Measurements from ENCODE around the gene HOXB9.
A peak's percentile ranks its signal among the peaks of the same experiment; 100 is the strongest.

The HOXB9 gene

GRCh38 chr17:48642059-48642842 lies 16.1 kb upstream of the HOXB9 start:
- WGBS: 9% methylated on average over 53 of the region's 58 CpGs
- no peaks in the 10 kb centered on the region for H3K9me3 ChIP-seq (ENCODE audit: control insufficient read depth, low read length)

GRCh38 chr17:48641541-48642058 lies 15.4 kb upstream of the HOXB9 start:
- Histone ChIP-seq H3K9me3 (ENCODE audit: control insufficient read depth, low read length) (no peaks in the 10 kb centered on the region), H3K4ac (ENCODE audit: low read depth in 1 of 2, low read length in 2 of 2) (peak overlapping the region; percentile 46 to 85), H4K8ac (ENCODE audit: low read length) (peak overlapping the region; percentile 59), H4K91ac (ENCODE audit: low read length) (peak overlapping the region; percentile 78), H3K14ac (ENCODE audit: low read length in 2 of 2) (peak overlapping the region in 1 of 2 experiments; percentile 96), H3K4me2 (ENCODE audit: low read length, poor library complexity, severe bottlenecking) (no peak overlapping the region), H3K27ac (ENCODE audit: low read length, poor library complexity, severe bottlenecking) (no peak overlapping the region), H3K79me1 (replicated peaks; ENCODE audit: low read length, poor library complexity, severe bottlenecking) (no peaks in the 10 kb centered on the region), H2BK120ac (ENCODE audit: low read depth, low read length) (peak overlapping the region; percentile 42), H2AK5ac (ENCODE audit: low read length, severe bottlenecking) (no peak overlapping the region), H2BK5ac (ENCODE audit: low read depth, low read length, poor library complexity, severe bottlenecking) (no peak overlapping the region), H2BK15ac (ENCODE audit: low read depth, poor library complexity, severe bottlenecking) (no peak overlapping the region), H3K23ac (ENCODE audit: low read length in 2 of 2) (peak overlapping the region in 1 of 2 experiments; percentile 76), H2BK12ac (ENCODE audit: low read length in 2 of 2) (peak overlapping the region in 1 of 2 experiments; percentile 83), H3K4me1 (ENCODE audit: control insufficient read depth, insufficient read depth, low read depth, low read length) (peaks cover 11% of the 10 kb centered on the region), H3K9ac (ENCODE audit: low read length) (no peak overlapping the region), H3K18ac (ENCODE audit: low read depth in 1 of 2, low read length in 2 of 2) (peak overlapping the region; percentile 7 to 89), H3K36me3 (ENCODE audit: control insufficient read depth in 1 of 2, insufficient read depth in 2 of 2, low read depth in 1 of 2, low read length in 2 of 2) (no peaks in the 10 kb centered on the region), H3K27me3 (ENCODE audit: control insufficient read depth in 1 of 2, insufficient read depth in 1 of 2, low read length in 2 of 2) (peaks cover 99 to 100% of the 10 kb centered on the region in 2 experiments), H2AFZ (ENCODE audit: low read depth, low read length) (no peak overlapping the region), H3K4me3 (ENCODE audit: insufficient read depth in 1 of 2, low read depth in 1 of 2, low read length in 2 of 2) (no peak overlapping the region)
- WGBS: 42% methylated on average over 19 of the region's 29 CpGs
- no peak for DNase-seq

More at GRCh38 chr17:48642059-48642842, 16.1 kb upstream of the HOXB9 start:
- Histone ChIP-seq H3K27ac (ENCODE audit: low read length, poor library complexity, severe bottlenecking) (no peak overlapping the region), H3K4ac (ENCODE audit: low read depth in 1 of 2, low read length in 2 of 2) (peak overlapping the region; percentile 85 to 91), H3K23ac (ENCODE audit: low read length in 2 of 2) (peak overlapping the region; percentile 21 to 76), H2AK5ac (ENCODE audit: low read length, severe bottlenecking) (no peak overlapping the region), H3K9ac (ENCODE audit: low read length) (no peak overlapping the region), H2BK15ac (ENCODE audit: low read depth, poor library complexity, severe bottlenecking) (peak overlapping the region; percentile 80), H3K4me1 (ENCODE audit: control insufficient read depth, insufficient read depth, low read depth, low read length) (peaks cover 15% of the 10 kb centered on the region), H4K91ac (ENCODE audit: low read length) (peak overlapping the region; percentile 96), H3K4me3 (ENCODE audit: insufficient read depth in 1 of 2, low read depth in 1 of 2, low read length in 2 of 2) (no peak overlapping the region), H3K14ac (ENCODE audit: low read length in 2 of 2) (peak overlapping the region in 1 of 2 experiments; percentile 96), H3K4me2 (ENCODE audit: low read length, poor library complexity, severe bottlenecking) (no peak overlapping the region), H3K27me3 (ENCODE audit: control insufficient read depth in 1 of 2, insufficient read depth in 1 of 2, low read length in 2 of 2) (peaks cover 98 to 99% of the 10 kb centered on the region in 2 experiments), H3K79me1 (replicated peaks; ENCODE audit: low read length, poor library complexity, severe bottlenecking) (no peaks in the 10 kb centered on the region), H2BK12ac (ENCODE audit: low read length in 2 of 2) (peak overlapping the region in 1 of 2 experiments; percentile 83), H2BK5ac (ENCODE audit: low read depth, low read length, poor library complexity, severe bottlenecking) (no peak overlapping the region), H3K18ac (ENCODE audit: low read depth in 1 of 2, low read length in 2 of 2) (peak overlapping the region; percentile 7 to 89), H4K8ac (ENCODE audit: low read length) (peak overlapping the region; percentile 59), H2BK120ac (ENCODE audit: low read depth, low read length) (peak overlapping the region; percentile 88), H3K36me3 (ENCODE audit: control insufficient read depth in 1 of 2, insufficient read depth in 2 of 2, low read depth in 1 of 2, low read length in 2 of 2) (no peaks in the 10 kb centered on the region), H2AFZ (ENCODE audit: low read depth, low read length) (peak overlapping the region; percentile 37)
- DNase-seq: peak; percentile 76

- no peak overlapping the region for H3K18ac ChIP-seq (ENCODE audit: low read depth in 1 of 2, low read length in 2 of 2)
- H3K4me1 ChIP-seq (ENCODE audit: control insufficient read depth, insufficient read depth, low read depth, low read length): peaks cover 4% of the 10 kb centered on the region
- H2BK5ac ChIP-seq (ENCODE audit: low read depth, low read length, poor library complexity, severe bottlenecking): no peak overlapping the region
- no peak overlapping the region for H3K23ac ChIP-seq (ENCODE audit: low read length in 2 of 2)
- H2AFZ ChIP-seq (ENCODE audit: low read depth, low read length): no peak overlapping the region
- no peak overlapping the region for H2AK5ac ChIP-seq (ENCODE audit: low read length, severe bottlenecking)
- H2BK15ac ChIP-seq (ENCODE audit: low read depth, poor library complexity, severe bottlenecking): no peak overlapping the region
- H2BK12ac ChIP-seq (ENCODE audit: low read length in 2 of 2): no peak overlapping the region
- H3K36me3 ChIP-seq (ENCODE audit: control insufficient read depth in 1 of 2, insufficient read depth in 2 of 2, low read depth in 1 of 2, low read length in 2 of 2): no peaks in the 10 kb centered on the region
- DNase-seq: no peak
- H4K8ac ChIP-seq (ENCODE audit: low read length): no peak overlapping the region
- H3K4me3 ChIP-seq (ENCODE audit: insufficient read depth in 1 of 2, low read depth in 1 of 2, low read length in 2 of 2): no peak overlapping the region
- no peak overlapping the region for H3K14ac ChIP-seq (ENCODE audit: low read length in 2 of 2)
- H4K91ac ChIP-seq (ENCODE audit: low read length): no peak overlapping the region
- no CpG with 5 or more reads among the region's 1 CpG for WGBS
- no peak overlapping the region for H3K4ac ChIP-seq (ENCODE audit: low read depth in 1 of 2, low read length in 2 of 2)
- no peaks in the 10 kb centered on the region for H3K79me1 ChIP-seq (replicated peaks; ENCODE audit: low read length, poor library complexity, severe bottlenecking)
- H3K27me3 ChIP-seq (ENCODE audit: control insufficient read depth in 1 of 2, insufficient read depth in 1 of 2, low read length in 2 of 2): peaks cover 99 to 100% of the 10 kb centered on the region in 2 experiments
- H3K9ac ChIP-seq (ENCODE audit: low read length): no peak overlapping the region
- no peak overlapping the region for H3K27ac ChIP-seq (ENCODE audit: low read length, poor library complexity, severe bottlenecking)
- no peak overlapping the region for H3K4me2 ChIP-seq (ENCODE audit: low read length, poor library complexity, severe bottlenecking)
- no peak overlapping the region for H2BK120ac ChIP-seq (ENCODE audit: low read depth, low read length)
- H3K9me3 ChIP-seq (ENCODE audit: control insufficient read depth, low read length): no peaks in the 10 kb centered on the region
Observed at GRCh38 chr17:48640858-48641180, 14.7 kb upstream of the HOXB9 start.

- Histone ChIP-seq H2BK5ac (ENCODE audit: low read depth, low read length, poor library complexity, severe bottlenecking) (no peak overlapping the region), H2AK5ac (ENCODE audit: low read length, severe bottlenecking) (no peak overlapping the region), H3K4ac (ENCODE audit: low read depth in 1 of 2, low read length in 2 of 2) (no peak overlapping the region), H2BK120ac (ENCODE audit: low read depth, low read length) (no peak overlapping the region), H3K27ac (ENCODE audit: low read length, poor library complexity, severe bottlenecking) (no peak overlapping the region), H4K91ac (ENCODE audit: low read length) (no peak overlapping the region), H3K18ac (ENCODE audit: low read depth in 1 of 2, low read length in 2 of 2) (no peak overlapping the region), H3K36me3 (ENCODE audit: control insufficient read depth in 1 of 2, insufficient read depth in 2 of 2, low read depth in 1 of 2, low read length in 2 of 2) (no peaks in the 10 kb centered on the region), H3K79me1 (replicated peaks; ENCODE audit: low read length, poor library complexity, severe bottlenecking) (no peaks in the 10 kb centered on the region), H3K4me2 (ENCODE audit: low read length, poor library complexity, severe bottlenecking) (no peak overlapping the region), H3K4me3 (ENCODE audit: insufficient read depth in 1 of 2, low read depth in 1 of 2, low read length in 2 of 2) (no peak overlapping the region), H3K4me1 (ENCODE audit: control insufficient read depth, insufficient read depth, low read depth, low read length) (peaks cover 4% of the 10 kb centered on the region), H2AFZ (ENCODE audit: low read depth, low read length) (no peak overlapping the region), H2BK12ac (ENCODE audit: low read length in 2 of 2) (peak overlapping the region in 1 of 2 experiments; percentile 47), H2BK15ac (ENCODE audit: low read depth, poor library complexity, severe bottlenecking) (no peak overlapping the region), H3K9me3 (ENCODE audit: control insufficient read depth, low read length) (no peaks in the 10 kb centered on the region), H3K27me3 (ENCODE audit: control insufficient read depth in 1 of 2, insufficient read depth in 1 of 2, low read length in 2 of 2) (peaks cover 99 to 100% of the 10 kb centered on the region in 2 experiments), H4K8ac (ENCODE audit: low read length) (no peak overlapping the region), H3K14ac (ENCODE audit: low read length in 2 of 2) (no peak overlapping the region), H3K9ac (ENCODE audit: low read length) (no peak overlapping the region), H3K23ac (ENCODE audit: low read length in 2 of 2) (no peak overlapping the region)
- 35% methylated on average over 2 of the region's 6 CpGs for WGBS
- DNase-seq: peak; percentile 50
Observed at GRCh38 chr17:48639982-48640857, 14.1 kb upstream of the HOXB9 start.

Measured in mesenchymal stem cell (in vitro differentiated cells and primary cell).